DOHH2 (cell line): ENCODE results near the gene FADS3.

ENCODE experiments used
- H3F3A ChIP-seq: fragments of 200-600 bp; sonication (generic), shearing (Covaris generic); 2 replicates; pipeline ENCODE4 v1.6.0; 2016; ENCODE audit warnings: antibody characterized with exemption, mild to moderate bottlenecking; ENCODE audit not compliant: control insufficient read depth, insufficient read depth
- H3K27ac ChIP-seq: fragments of 200-600 bp; sonication (generic); 2 replicates; pipeline ENCODE4 v1.5.1; 2014; ENCODE audit warnings: low read depth, mild to moderate bottlenecking, low read length, moderate library complexity
- H3K27me3 ChIP-seq: fragments of 200-600 bp; sonication (generic); 2 replicates; pipeline ENCODE4 v1.6.1; 2014; ENCODE audit warnings: mild to moderate bottlenecking, low read length, mixed read lengths; ENCODE audit not compliant: control insufficient read depth
- H3K36me3 ChIP-seq: fragments of 200-600 bp; sonication (generic); 2 replicates; pipeline ENCODE4 v1.6.1; 2014; ENCODE audit warnings: mild to moderate bottlenecking, low read length, moderate library complexity, mixed read lengths; ENCODE audit not compliant: control insufficient read depth
- H3K4me1 ChIP-seq: fragments of 200-600 bp; sonication (generic); 2 replicates; pipeline ENCODE4 v1.6.1; 2014; ENCODE audit warnings: mild to moderate bottlenecking, low read length, mixed read lengths; ENCODE audit not compliant: control insufficient read depth
- H3K4me2 ChIP-seq: fragments of 200-600 bp; sonication (generic); 2 replicates; pipeline ENCODE4 v1.6.0; 2014; ENCODE audit warnings: mild to moderate bottlenecking, low read length, moderate library complexity
- H3K4me3 ChIP-seq: fragments of 200-600 bp; sonication (generic); 2 replicates; pipeline ENCODE4 v1.5.1; 2014; ENCODE audit warnings: mild to moderate bottlenecking, low read length, mixed read lengths
- H3K79me2 ChIP-seq: fragments of 200-600 bp; sonication (generic); 2 replicates; pipeline ENCODE4 v1.6.1; 2014; ENCODE audit warnings: mild to moderate bottlenecking, low read length, mixed read lengths; ENCODE audit not compliant: control insufficient read depth
- H3K9me2 ChIP-seq: fragments of 200-600 bp; sonication (generic); replicated peaks from 2 replicates; pipeline ENCODE4 v1.6.1; 2014; ENCODE audit warnings: mild to moderate bottlenecking, low read length, mixed read lengths; ENCODE audit not compliant: control insufficient read depth
- H3K9me3 ChIP-seq: fragments of 200-600 bp; sonication (generic); 2 replicates; pipeline ENCODE4 v1.6.1; 2014; ENCODE audit warnings: antibody characterized with exemption, low read length, mixed read lengths; ENCODE audit not compliant: control insufficient read depth, insufficient read depth
- H4K20me1 ChIP-seq: fragments of 200-600 bp; sonication (generic); 2 replicates; pipeline ENCODE4 v1.6.0; 2014; ENCODE audit warnings: low read depth, mild to moderate bottlenecking, antibody characterized with exemption, low read length, moderate library complexity; ENCODE audit not compliant: control insufficient read depth, insufficient read depth
- CTCF ChIP-seq: fragments of 200-600 bp; sonication (generic); IDR thresholded peaks from one replicate; pipeline ENCODE4 v1.5.1; 2014; ENCODE audit warnings: antibody characterized with exemption, mild to moderate bottlenecking, low read depth, low read length; ENCODE audit not compliant: poor library complexity, severe bottlenecking
- EZH2phosphoT487 ChIP-seq: fragments of 200-600 bp; sonication (generic); IDR thresholded peaks from 2 replicates; pipeline ENCODE4 v1.6.1; 2017; ENCODE audit warnings: borderline replicate concordance, mild to moderate bottlenecking, antibody characterized with exemption, low read length, moderate library complexity, mixed read lengths

FADS3 gene

GRCh38 chr11:61890529-61891330 lies 615 bp downstream of the FADS3 start:
- Histone ChIP-seq H4K20me1 (no peaks in the 10 kb centered on the region), H3K4me2 (peak overlapping the region; percentile 99), H3K4me1 (peaks cover 38% of the 10 kb centered on the region), H3K79me2 (peaks cover 28% of the 10 kb centered on the region), H3K9me2 (no peaks in the 10 kb centered on the region), H3F3A (peaks cover 7% of the 10 kb centered on the region), H3K27me3 (no peaks in the 10 kb centered on the region), H3K9me3 (peaks cover 5% of the 10 kb centered on the region; the same call in 1 of the 2 replicates), H3K36me3 (peaks cover 4% of the 10 kb centered on the region), H3K27ac (peak overlapping the region; percentile 64), H3K4me3 (peak overlapping the region; percentile 85)
- peak; percentile 16 for TF ChIP-seq CTCF
- no peak for TF ChIP-seq EZH2phosphoT487

GRCh38 chr11:61889831-61890230 lies 1.5 kb downstream of the FADS3 start:
- Histone ChIP-seq H3K27me3 (no peaks in the 10 kb centered on the region), H3K4me2 (peak overlapping the region; percentile 99), H4K20me1 (no peaks in the 10 kb centered on the region), H3K79me2 (peaks cover 29% of the 10 kb centered on the region), H3K9me2 (no peaks in the 10 kb centered on the region), H3K36me3 (peaks cover 4% of the 10 kb centered on the region), H3F3A (peaks cover 7% of the 10 kb centered on the region), H3K27ac (no peak overlapping the region), H3K4me3 (peak overlapping the region; percentile 85), H3K9me3 (peaks cover 5% of the 10 kb centered on the region; the same call in 1 of the 2 replicates), H3K4me1 (peaks cover 41% of the 10 kb centered on the region)
- TF ChIP-seq EZH2phosphoT487 = no peak

- H3K9me3 ChIP-seq = peaks cover 5% of the 10 kb centered on the region; the same call in 1 of the 2 replicates
- H3K9me2 ChIP-seq = no peaks in the 10 kb centered on the region
- no peak overlapping the region for H3K4me2 ChIP-seq
- H3K27ac ChIP-seq = no peak overlapping the region
- H3F3A ChIP-seq = peaks cover 7% of the 10 kb centered on the region
- no peaks in the 10 kb centered on the region for H4K20me1 ChIP-seq
- peaks cover 4% of the 10 kb centered on the region for H3K36me3 ChIP-seq
- TF ChIP-seq EZH2phosphoT487 = no peak
- no peak for TF ChIP-seq CTCF
- no peaks in the 10 kb centered on the region for H3K27me3 ChIP-seq
- no peak overlapping the region for H3K4me3 ChIP-seq
- peaks cover 39% of the 10 kb centered on the region for H3K4me1 ChIP-seq
- H3K79me2 ChIP-seq = peaks cover 29% of the 10 kb centered on the region
Observed at GRCh38 chr11:61888590-61888989, 2.8 kb downstream of the FADS3 start.

GRCh38 chr11:61887839-61888494 lies 3.4 kb downstream of the FADS3 start:
- Histone ChIP-seq H4K20me1 (no peaks in the 10 kb centered on the region), H3F3A (peaks cover 10% of the 10 kb centered on the region), H3K9me3 (peaks cover 5% of the 10 kb centered on the region; the same call in 1 of the 2 replicates), H3K4me2 (no peak overlapping the region), H3K36me3 (peaks cover 4% of the 10 kb centered on the region), H3K79me2 (peaks cover 29% of the 10 kb centered on the region), H3K27ac (no peak overlapping the region), H3K4me1 (peaks cover 39% of the 10 kb centered on the region), H3K9me2 (no peaks in the 10 kb centered on the region), H3K27me3 (no peaks in the 10 kb centered on the region), H3K4me3 (no peak overlapping the region)
- no peak for TF ChIP-seq CTCF
- no peak for TF ChIP-seq EZH2phosphoT487
